ENCODE measurements around the gene SH3BP5L.
"Not testable (repeated sequence)": the region's sequence is repeated elsewhere in the genome, so short reads cannot be mapped to it uniquely, and the experiment has no call there.

The SH3BP5L gene

GRCh38 chr1:248850536-248851251 lies 25.0 kb upstream of the SH3BP5L start:
- no peak for DNase-seq

GRCh38 chr1:248850124-248850523 lies 24.4 kb upstream of the SH3BP5L start:
- DNase-seq, result no peak

- DNase-seq, result no peak
These were observed 23.9 kb upstream of the SH3BP5L start for GRCh38 chr1:248849637-248850036.

- no peak for DNase-seq
These were observed 23.4 kb upstream of the SH3BP5L start for GRCh38 chr1:248849152-248849551.

GRCh38 chr1:248848602-248849001 lies 22.9 kb upstream of the SH3BP5L start:
- no peak for DNase-seq

- no peak for DNase-seq
These were observed 22.3 kb upstream of the SH3BP5L start for GRCh38 chr1:248847956-248848561.

- no peak for DNase-seq
These were observed 21.7 kb upstream of the SH3BP5L start for GRCh38 chr1:248847181-248847955.

GRCh38 chr1:248844526-248844925 lies 18.8 kb upstream of the SH3BP5L start:
- DNase-seq, result no peak

- DNase-seq, result no peak
These were observed 18.0 kb upstream of the SH3BP5L start for GRCh38 chr1:248843687-248844086.

- no peak for DNase-seq
These were observed 17.1 kb upstream of the SH3BP5L start for GRCh38 chr1:248842781-248843331.

- peak; percentile 67 for DNase-seq
These were observed 16.1 kb upstream of the SH3BP5L start for GRCh38 chr1:248841702-248842395.

- DNase-seq, result peak; percentile 54
These were observed 15.2 kb upstream of the SH3BP5L start for GRCh38 chr1:248840946-248841345.

GRCh38 chr1:248839168-248839555 lies 13.4 kb upstream of the SH3BP5L start:
- no peak for DNase-seq

GRCh38 chr1:248838357-248839167 lies 12.8 kb upstream of the SH3BP5L start:
- peak; percentile 78 for DNase-seq

GRCh38 chr1:248837781-248838356 lies 12.2 kb upstream of the SH3BP5L start, which contains the start of gene ZNF672:
Gene ZNF672, plus strand, starts transcription at chr1:248838224. Its CDS starts 9,051 bp downstream, at chr1:248847275.
- DNase-seq, result peak; percentile 97

- DNase-seq, result no peak
These were observed 11.5 kb upstream of the SH3BP5L start for GRCh38 chr1:248837045-248837780.

GRCh38 chr1:248834343-248834940 lies 8.7 kb upstream of the SH3BP5L start:
- DNase-seq, result no peak

- no peak for DNase-seq
These were observed 6.1 kb upstream of the SH3BP5L start for GRCh38 chr1:248831842-248832241.

- DNase-seq, result not testable (repeated sequence)
These were observed 5.0 kb upstream of the SH3BP5L start for GRCh38 chr1:248830718-248831017.

- peak; percentile 73 for DNase-seq
These were observed 3.1 kb upstream of the SH3BP5L start for GRCh38 chr1:248828845-248829244.

GRCh38 chr1:248825573-248825908 lies 174 bp downstream of the SH3BP5L start:
- DNase-seq, result no peak

All from fibroblast of skin of right biceps (primary cell).